Ovary (tissue), 9 donors: ENCODE results near the gene SPAG16. TPM values are rescaled to one million over a fixed set of nuclear protein-coding genes. Genes with fewer than 3 reads are reported as not detected.

Experiments used
- DNase-seq, 5 donors: peaks; one replicate each; pipeline ENCODE4 v3.0.0-alpha.2; 2019 to 2020
- H3K27ac ChIP-seq, 2 donors: fragments of 200-600 bp; one replicate each; pipeline versions ENCODE4 v1.5.1 to v1.8.0; 2019 to 2022
- H3K27me3 ChIP-seq: fragments of 200-600 bp; one replicate; pipeline ENCODE4 v1.8.0; 2022
- H3K36me3 ChIP-seq: fragments of 200-600 bp; sonication (generic); one replicate; pipeline ENCODE4 v1.5.1; 2019
- H3K4me1 ChIP-seq: one replicate; pipeline ENCODE4 v1.8.1; 2013; ENCODE audit warnings: mild to moderate bottlenecking, moderate library complexity; ENCODE audit not compliant: insufficient read depth
- H3K4me3 ChIP-seq: fragments of 200-600 bp; sonication (generic); one replicate; pipeline ENCODE4 v1.5.1; 2017
- H3K9me3 ChIP-seq, 2 donors: fragments of 200-600 bp in 1 of 2; sonication (generic) in 1 of 2; one replicate each; pipeline versions ENCODE4 v1.5.1 to v1.8.1; 2013 to 2019; ENCODE audit warnings: mild to moderate bottlenecking in 1 of 2, moderate library complexity in 1 of 2
- CTCF ChIP-seq, 3 donors: fragments of 450-650 bp in 2 of 3; fragments of 200-600 bp in 1 of 3; IDR thresholded peaks; one replicate each; pipeline versions ENCODE4 v1.5.1 to v1.8.0; 2016 to 2022; ENCODE audit warnings: antibody characterized with exemption in 3 of 3, mild to moderate bottlenecking in 1 of 3
- EP300 ChIP-seq: sonication (generic); formaldehyde crosslinking; IDR thresholded peaks from one replicate; pipeline ENCODE4 v1.6.1; 2017; ENCODE audit warnings: antibody characterized with exemption
- POLR2A ChIP-seq: fragments of 450-650 bp; IDR thresholded peaks from one replicate; pipeline ENCODE4 v1.6.1; 2017; ENCODE audit warnings: antibody characterized with exemption, mild to moderate bottlenecking, moderate library complexity
- WGBS, 3 donors: extraction: QIAGEN DNeasy Blood & Tissue Kit in 1 of 3; methylation state at CpG; one replicate each; pipeline versions ENCODE4 v1.1.5 to v1.1.7; 2013 to 2017; 5-methylcytosine and 5-hydroxymethylcytosine counted together
- intact Hi-C, 4 donors: fragments of 100-400 bp; cut with DNase I; formaldehyde crosslinking; loops; one replicate each; pipeline versions ENCODE4 v1.11.0 to v1.15.1; 2022 to 2023
- polyA plus RNA-seq, 2 donors: library from polyadenylated mRNA; stranded (reverse); fragments of 200-250 nt in 1 of 2; fragments of 350-450 nt in 1 of 2; fragmentation: Illumina TruSeq in 1 of 2; extraction: RNeasy Lipid Tissue Mini Kit (QIAGEN cat#74804) in 1 of 2; gene quantifications; one replicate each; pipeline ENCODE4 v1.2.3, GENCODE V29; 2013 to 2014
- total RNA-seq, 7 donors: library from RNA; depleted of rRNA in 2 of 7; stranded (reverse); fragments of >200 nt in 2 of 7; fragmentation: NEBNext Ultra II Directional in 3 of 7; extraction: Animal tissue kit (Norgen Biotek cat#: 25700) in 3 of 7; gene quantifications; one replicate each; pipeline versions ENCODE4 v1.1.0 to v1.2.4, GENCODE V29; 2016 to 2023
- donor health status: DM: no; HTN: no; CAD: no; lungs with moderate emphysema.
- donor health status: DM: no; HTN: no; CAD: no.
- donor health status: Bipolar disorder and iron deficiency.
- donor health status: DM: yes; HTN: yes; CAD: no.
- donor health status: DM: no; HTN: no; CAD: no.
- donor health status: DM: yes; HTN: yes; CAD: no.

The SPAG16 gene
- total and polyA plus RNA-seq, 9 donors: 25.2 to 58.7 (median 28.9) TPM

DNA sequence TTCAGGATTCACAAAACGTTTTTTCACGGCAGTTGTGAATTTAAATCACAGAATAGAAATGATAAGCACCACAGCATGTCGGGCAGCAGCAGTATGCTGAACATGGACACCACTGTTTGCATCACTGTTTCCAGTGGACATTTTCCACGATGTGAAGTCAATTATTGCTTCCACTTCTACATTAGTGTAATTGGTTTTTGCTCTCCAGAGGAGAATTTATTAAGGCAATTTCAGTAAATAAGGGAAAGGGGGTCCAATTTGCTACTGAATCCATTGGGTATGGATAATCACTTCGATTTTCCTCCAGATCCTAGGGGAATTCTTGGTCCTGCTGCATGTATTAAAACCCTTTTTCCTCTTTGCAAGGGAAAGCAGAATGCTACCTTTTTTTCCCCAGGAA, 1096.4 kb downstream of the SPAG16 start:
- no peaks in the 10 kb centered on the region for H3K36me3 ChIP-seq
- no peaks in the 10 kb centered on the region for H3K4me1 ChIP-seq
- no peak overlapping the region for H3K4me3 ChIP-seq
- WGBS, 3 donors: 61 to 69% (median 61%) methylated on average over 5 of the region's 5 CpGs
- H3K27ac ChIP-seq: no peak overlapping the region
- no peak for DNase-seq
- no peaks in the 10 kb centered on the region for H3K9me3 ChIP-seq
- H3K27me3 ChIP-seq: no peaks in the 10 kb centered on the region
- TF ChIP-seq CTCF (IDR thresholded peaks at IDR 0.05): no peak
- no peak for TF ChIP-seq POLR2A
- no peak for TF ChIP-seq EP300
- intact Hi-C loops: no loop called here

DNA sequence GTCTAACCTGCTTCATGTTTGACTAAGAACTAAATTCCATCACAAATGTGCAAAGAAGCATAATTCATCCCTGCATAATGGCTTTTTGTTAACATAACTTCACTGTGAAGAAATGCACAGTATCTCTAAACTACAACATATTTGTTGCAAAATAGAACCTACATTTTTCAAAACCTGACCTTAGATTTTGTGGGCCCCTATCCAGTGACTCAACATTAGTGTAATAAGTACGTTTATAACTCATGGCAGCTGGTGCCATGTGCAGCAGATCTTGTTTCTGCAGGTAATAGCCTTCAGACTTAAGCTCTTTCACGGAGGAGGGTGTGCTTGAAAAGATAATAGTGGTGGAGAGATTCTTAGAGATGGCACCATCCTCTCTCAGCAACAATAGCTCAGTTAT, 1098.0 kb downstream of the SPAG16 start:
- H3K9me3 ChIP-seq: no peaks in the 10 kb centered on the region
- H3K36me3 ChIP-seq: no peaks in the 10 kb centered on the region
- TF ChIP-seq POLR2A (no peak), CTCF (IDR thresholded peaks at IDR 0.05) (no peak), EP300 (no peak)

GRCh38 chr2:214386720-214387119, 1102.5 kb downstream of the SPAG16 start:
- Histone ChIP-seq H3K27ac (no peak overlapping the region), H3K4me1 (no peaks in the 10 kb centered on the region), H3K4me3 (no peak overlapping the region), H3K27me3 (no peaks in the 10 kb centered on the region), H3K9me3 (no peaks in the 10 kb centered on the region), H3K36me3 (no peaks in the 10 kb centered on the region)
- WGBS, 3 donors: 82 to 89% (median 82%) methylated on average over 2 of the region's 2 CpGs
- DNase-seq: no peak
- TF ChIP-seq CTCF (IDR thresholded peaks at IDR 0.05): no peak
- TF ChIP-seq POLR2A: no peak
- no peak for TF ChIP-seq EP300
- intact Hi-C loops: no loop called here

More for the DNA sequence above, 1098.0 kb downstream of the SPAG16 start:
- intact Hi-C loops: no loop called here
- Histone ChIP-seq H3K27me3 (no peaks in the 10 kb centered on the region), H3K4me1 (no peaks in the 10 kb centered on the region), H3K27ac (no peak overlapping the region), H3K4me3 (no peak overlapping the region)
- 26 to 38% (median 32%) methylated on average over 2 of the region's 2 CpGs for WGBS, 3 donors
- DNase-seq: no peak

- no peak overlapping the region for H3K4me3 ChIP-seq
- H3K9me3 ChIP-seq: no peaks in the 10 kb centered on the region
- H3K27ac ChIP-seq: no peak overlapping the region
- intact Hi-C loops: no loop called here
- no peak for DNase-seq
- TF ChIP-seq CTCF (IDR thresholded peaks at IDR 0.05): no peak
- TF ChIP-seq POLR2A: no peak
- no peak for TF ChIP-seq EP300
- no peaks in the 10 kb centered on the region for H3K27me3 ChIP-seq
- no peaks in the 10 kb centered on the region for H3K4me1 ChIP-seq
- no peaks in the 10 kb centered on the region for H3K36me3 ChIP-seq
Measured at GRCh38 chr2:214389334-214389733, 1105.1 kb downstream of the SPAG16 start.

- Histone ChIP-seq H3K27ac (no peak overlapping the region), H3K4me1 (no peaks in the 10 kb centered on the region), H3K4me3 (no peak overlapping the region), H3K27me3 (no peaks in the 10 kb centered on the region), H3K36me3 (no peaks in the 10 kb centered on the region), H3K9me3 (no peaks in the 10 kb centered on the region)
- TF ChIP-seq EP300: no peak
- no peak for TF ChIP-seq POLR2A
- no peak for TF ChIP-seq CTCF (IDR thresholded peaks at IDR 0.05)
- intact Hi-C loops: no loop called here
- DNase-seq: no peak
Measured at GRCh38 chr2:214393796-214394195, 1109.5 kb downstream of the SPAG16 start.
